H1 (cell line): ENCODE measurements around the gene CCL3.

Experiments
- CTCF ChIP-seq, 3 experiments: IDR thresholded peaks; 1 replicate in 2 of 3; 2 replicates in 1 of 3; pipeline versions ENCODE4 v1.5.1 to v1.6.1; 2011; ENCODE audit warnings: low read length in 3 of 3, mild to moderate bottlenecking in 3 of 3, inconsistent platforms in 2 of 3, low read depth in 1 of 3, moderate library complexity in 1 of 3; ENCODE audit not compliant: insufficient read depth in 1 of 3; ENCODE audit errors: control extremely low read depth in 1 of 3
- EZH2 ChIP-seq: fragments of 200-600 bp; sonication (generic); IDR thresholded peaks from 2 replicates; pipeline ENCODE4 v1.7.1; 2012; ENCODE audit warnings: low read depth, mild to moderate bottlenecking, moderate library complexity, low read length, inconsistent platforms; ENCODE audit not compliant: severe bottlenecking
- KDM1A ChIP-seq: fragments of 200-600, 300-600 bp; sonication (generic); IDR thresholded peaks from 2 replicates; pipeline ENCODE4 v1.7.1; 2016; ENCODE audit warnings: mild to moderate bottlenecking, low read length, borderline replicate concordance
- POLR2A ChIP-seq, 2 experiments: IDR thresholded peaks; 1 replicate in 1 of 2; 2 replicates in 1 of 2; pipeline ENCODE4 v1.6.1; 2011; ENCODE audit warnings: low read depth in 2 of 2, low read length in 2 of 2, mild to moderate bottlenecking in 2 of 2; ENCODE audit errors: control extremely low read depth in 1 of 2
- POLR2AphosphoS5 ChIP-seq: IDR thresholded peaks from 2 replicates; pipeline ENCODE4 v1.6.1; 2011; ENCODE audit warnings: low read depth, low read length
- RNF2 ChIP-seq: fragments of 200-900, 300-1000 bp; sonication (generic); IDR thresholded peaks from 2 replicates; pipeline ENCODE4 v1.7.1; 2016; ENCODE audit warnings: borderline replicate concordance, low read depth, mild to moderate bottlenecking, antibody characterized with exemption, low read length; ENCODE audit not compliant: poor library complexity, severe bottlenecking; ENCODE audit errors: missing control alignments
- SIX5 ChIP-seq: IDR thresholded peaks from 2 replicates; pipeline ENCODE4 v1.6.1; 2011; ENCODE audit warnings: mild to moderate bottlenecking, low read depth, low read length
- TBP ChIP-seq: IDR thresholded peaks from 2 replicates; pipeline ENCODE4 v1.6.1; 2011; ENCODE audit warnings: low read depth, low read length, improper control_type of control experiment
- YY1 ChIP-seq: IDR thresholded peaks from 2 replicates; pipeline ENCODE4 v1.6.1; 2011; ENCODE audit warnings: low read depth, mild to moderate bottlenecking, low read length

DNA sequence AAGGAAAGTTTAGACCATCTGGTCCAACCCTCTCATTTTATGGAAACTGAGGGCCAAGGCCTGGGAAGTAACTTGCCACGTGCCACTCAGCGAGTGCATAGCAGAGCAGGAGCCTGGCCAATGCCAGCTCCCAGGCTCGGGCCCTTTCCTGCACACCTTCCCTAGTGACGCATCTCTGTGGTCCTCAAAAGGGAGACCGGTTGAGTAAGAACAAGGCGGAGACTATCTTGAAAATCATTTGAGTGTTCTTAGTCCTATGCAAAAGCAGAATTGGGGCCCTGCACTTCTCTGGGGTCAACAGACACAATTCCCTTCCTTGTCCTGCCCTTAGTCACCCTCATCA, 16.5 kb upstream of the CCL3 start:
- TF ChIP-seq POLR2A (IDR thresholded peaks at IDR 0.05; ENCODE audit: control extremely low read depth in 1 of 2, low read depth in 2 of 2, low read length in 2 of 2) (no peak), EZH2 (no peak), RNF2 (no peak), POLR2AphosphoS5 (no peak), KDM1A (no peak), CTCF (IDR thresholded peaks at IDR 0.05; ENCODE audit: control extremely low read depth in 1 of 3, insufficient read depth in 1 of 3, low read depth in 1 of 3, low read length in 3 of 3) (no peak), SIX5 (no peak), YY1 (no peak), TBP (no peak)
